Activated CD4-positive, alpha-beta T cell treated with anti-CD3 and anti-CD28 coated beads for 36 hours (primary cell): ENCODE results near the gene ALDH9A1. TPM values are rescaled to one million over a fixed set of nuclear protein-coding genes. Genes with fewer than 3 reads are reported as not detected.
"Not testable (repeated sequence)": the region's sequence is repeated elsewhere in the genome, so short reads cannot be mapped to it uniquely, and the experiment has no call there.

Source experiments
- ATAC-seq: fragments of 200-7000 bp; cut with Tn5 transposase; one replicate; pipeline ENCODE4 v1.10.0; 2021; ENCODE audit warnings: mild to moderate bottlenecking, moderate library complexity
- CTCF ChIA-PET: fragments of 350-600 bp; sonication (Branson Sonifier 250); formaldehyde crosslinking; loops from one replicate; lab custom pipeline; 2021; ENCODE audit warnings: antibody characterized with exemption; lab: Charles Lee
- POLR2A ChIA-PET: fragments of 350-600 bp; sonication (Branson Sonifier 250); formaldehyde crosslinking; loops from one replicate; lab custom pipeline; 2021; ENCODE audit warnings: antibody characterized with exemption, inconsistent platforms; lab: Charles Lee
- DNase-seq: peaks from one replicate; pipeline ENCODE4 v3.0.0-alpha.2; 2020
- H3K27ac Mint-ChIP-seq: one replicate; pipeline ENCODE4 v1.8.0; 2021; ENCODE audit warnings: mixed read lengths
- H3K27me3 Mint-ChIP-seq: one replicate; pipeline ENCODE4 v1.8.0; 2021; ENCODE audit warnings: mixed read lengths
- H3K36me3 Mint-ChIP-seq: one replicate; pipeline ENCODE4 v1.8.0; 2021; ENCODE audit warnings: low read depth, mixed read lengths
- H3K4me1 Mint-ChIP-seq: one replicate; pipeline ENCODE4 v1.8.0; 2021; ENCODE audit warnings: mixed read lengths
- H3K4me3 Mint-ChIP-seq: one replicate; pipeline ENCODE4 v1.8.0; 2021; ENCODE audit warnings: mild to moderate bottlenecking, moderate library complexity, mixed read lengths
- H3K9me3 Mint-ChIP-seq: one replicate; pipeline ENCODE4 v1.8.0; 2021; ENCODE audit warnings: low read depth, mixed read lengths
- intact Hi-C, 2 experiments: fragments of 100-400 bp; cut with DNase I in 1 of 2; cut with micrococcal nuclease in 1 of 2; formaldehyde crosslinking; loops; one replicate each; pipeline versions ENCODE4 v1.14.2 to v1.15.1; 2022 to 2024; cut with DNase I, micrococcal nuclease
- total RNA-seq, 2 experiments: library from RNA; stranded (reverse); gene quantifications; one replicate each; pipeline ENCODE4 v1.2.3, GENCODE V29; 2021

Gene ALDH9A1
- total RNA-seq, 2 experiments from 2014 or later: 29.0 to 37.6 TPM

GRCh38 chr1:165647517-165647916, 50.8 kb downstream of the ALDH9A1 start:
- intact Hi-C loops: loop anchor here in 1 of 2 experiments (2.0 kb wide), 1 partner anchor 15 kb away; no protein-coding TSS in a partner anchor
- no peak for ATAC-seq
- H3K36me3 Mint-ChIP-seq: no peaks in the 10 kb centered on the region
- H3K27me3 Mint-ChIP-seq: no peaks in the 10 kb centered on the region
- H3K9me3 Mint-ChIP-seq: no peaks in the 10 kb centered on the region
- DNase-seq: no peak
- H3K27ac Mint-ChIP-seq: no peak overlapping the region
- no peak overlapping the region for H3K4me3 Mint-ChIP-seq
- peaks cover 20% of the 10 kb centered on the region for H3K4me1 Mint-ChIP-seq
- ChIA-PET CTCF (interaction anchor here (0.7 to 0.8 kb wide), 2 partner anchors 31 to 244 kb away, joined by 4 read pairs; no protein-coding TSS in a partner anchor), POLR2A (interaction anchor here (0.5 to 0.6 kb wide), 2 partner anchors 47 to 125 kb away, joined by 3 to 5 read pairs; no protein-coding TSS in a partner anchor)

GRCh38 chr1:165645654-165646366, 52.6 kb downstream of the ALDH9A1 start:
- no peaks in the 10 kb centered on the region for H3K36me3 Mint-ChIP-seq
- CTCF ChIA-PET: interaction anchor here (0.7 to 1.1 kb wide), 2 partner anchors 44 to 48 kb away, joined by 3 read pairs; no protein-coding TSS in a partner anchor
- POLR2A ChIA-PET: interaction anchor here (0.6 to 0.9 kb wide), 3 partner anchors 15 to 24 kb away, joined by 3 to 5 read pairs (median 3); partner anchors contain the start of gene MGST3
- no peak overlapping the region for H3K4me3 Mint-ChIP-seq
- H3K27ac Mint-ChIP-seq: no peak overlapping the region
- H3K4me1 Mint-ChIP-seq: peaks cover 26% of the 10 kb centered on the region
- no peaks in the 10 kb centered on the region for H3K9me3 Mint-ChIP-seq
- DNase-seq (peak; percentile 36), ATAC-seq (peak; percentile 64)
- H3K27me3 Mint-ChIP-seq: no peaks in the 10 kb centered on the region
- intact Hi-C loops: loop anchor here in 1 of 2 experiments (2.0 kb wide), 1 partner anchor 13 kb away; no protein-coding TSS in a partner anchor

GRCh38 chr1:165644064-165644735, 54.2 kb downstream of the ALDH9A1 start:
- peaks cover 37% of the 10 kb centered on the region for H3K4me1 Mint-ChIP-seq
- CTCF ChIA-PET: interaction anchor here (0.5 to 1.2 kb wide), 2 partner anchors 24 to 270 kb away, joined by 3 read pairs; no protein-coding TSS in a partner anchor
- no peak overlapping the region for H3K27ac Mint-ChIP-seq
- DNase-seq (no peak), ATAC-seq (peak; percentile 37)
- intact Hi-C loops: no loop called here
- no peak overlapping the region for H3K4me3 Mint-ChIP-seq
- POLR2A ChIA-PET: no interaction called here
- H3K9me3 Mint-ChIP-seq: no peaks in the 10 kb centered on the region
- no peaks in the 10 kb centered on the region for H3K27me3 Mint-ChIP-seq
- H3K36me3 Mint-ChIP-seq: no peaks in the 10 kb centered on the region

GRCh38 chr1:165641231-165641987, 57.0 kb downstream of the ALDH9A1 start:
- ATAC-seq: no peak
- Mint-ChIP-seq H3K4me3 (no peak overlapping the region), H3K27ac (no peak overlapping the region), H3K36me3 (peaks cover 5% of the 10 kb centered on the region), H3K9me3 (no peaks in the 10 kb centered on the region), H3K27me3 (no peaks in the 10 kb centered on the region), H3K4me1 (peaks cover 40% of the 10 kb centered on the region)
- intact Hi-C loops: no loop called here
- CTCF ChIA-PET: no interaction called here
- POLR2A ChIA-PET: no interaction called here
- no peak for DNase-seq

- peaks cover 9% of the 10 kb centered on the region for H3K36me3 Mint-ChIP-seq
- CTCF ChIA-PET: interaction anchor here (1.0 kb wide), 1 partner anchor 10 kb away, joined by 3 read pairs; no protein-coding TSS in a partner anchor
- H3K4me1 Mint-ChIP-seq: peaks cover 28% of the 10 kb centered on the region
- ATAC-seq: peak; percentile 78
- no peak for DNase-seq
- no peaks in the 10 kb centered on the region for H3K9me3 Mint-ChIP-seq
- H3K27me3 Mint-ChIP-seq: no peaks in the 10 kb centered on the region
- H3K4me3 Mint-ChIP-seq: no peak overlapping the region
- POLR2A ChIA-PET: no interaction called here
- H3K27ac Mint-ChIP-seq: peak overlapping the region; percentile 16
- intact Hi-C loops: loop anchor here in 1 of 2 experiments (10.0 kb wide), 1 partner anchor 1875 kb away; the partner anchor contains the start of gene CD247
These were observed 58.3 kb downstream of the ALDH9A1 start for GRCh38 chr1:165639821-165640623.

- H3K36me3 Mint-ChIP-seq, CTCF ChIA-PET, H3K9me3 Mint-ChIP-seq: not testable (repeated sequence)
These were observed 60.2 kb downstream of the ALDH9A1 start for GRCh38 chr1:165638211-165638610.

GRCh38 chr1:165637427-165637826, 60.9 kb downstream of the ALDH9A1 start:
- Mint-ChIP-seq H3K4me3 (no peak overlapping the region), H3K36me3 (peaks cover 9% of the 10 kb centered on the region), H3K9me3 (no peaks in the 10 kb centered on the region), H3K27ac (no peak overlapping the region), H3K4me1 (peaks cover 36% of the 10 kb centered on the region), H3K27me3 (no peaks in the 10 kb centered on the region)
- DNase-seq (no peak), ATAC-seq (no peak)
- ChIA-PET POLR2A (no interaction called here), CTCF (no interaction called here)
- intact Hi-C loops: loop anchor here in 1 of 2 experiments (10.0 kb wide), 1 partner anchor 1877 kb away; the partner anchor contains the start of gene CD247

More at GRCh38 chr1:165638211-165638610, 60.2 kb downstream of the ALDH9A1 start:
- H3K27me3 Mint-ChIP-seq, H3K4me3 Mint-ChIP-seq, DNase-seq, H3K27ac Mint-ChIP-seq, ATAC-seq, POLR2A ChIA-PET: not testable (repeated sequence)
- intact Hi-C loops: loop anchor here in 1 of 2 experiments (10.0 kb wide), 1 partner anchor 1877 kb away; the partner anchor contains the start of gene CD247
- H3K4me1 Mint-ChIP-seq: peaks cover 36% of the 10 kb centered on the region

GRCh38 chr1:165635823-165636222, 62.5 kb downstream of the ALDH9A1 start:
- intact Hi-C loops: loop anchor here in 1 of 2 experiments (10.0 kb wide), 1 partner anchor 1879 kb away; the partner anchor contains the start of gene CD247
- peaks cover 30% of the 10 kb centered on the region for H3K4me1 Mint-ChIP-seq
- no peak for DNase-seq
- no peak for ATAC-seq
- no peaks in the 10 kb centered on the region for H3K27me3 Mint-ChIP-seq
- POLR2A ChIA-PET: no interaction called here
- CTCF ChIA-PET: no interaction called here
- peaks cover 9% of the 10 kb centered on the region for H3K36me3 Mint-ChIP-seq
- H3K27ac Mint-ChIP-seq: no peak overlapping the region
- H3K4me3 Mint-ChIP-seq: no peak overlapping the region
- H3K9me3 Mint-ChIP-seq: no peaks in the 10 kb centered on the region

GRCh38 chr1:165635329-165635728, 63.0 kb downstream of the ALDH9A1 start:
- Mint-ChIP-seq H3K27me3 (no peaks in the 10 kb centered on the region), H3K27ac (no peak overlapping the region), H3K36me3 (peaks cover 9% of the 10 kb centered on the region), H3K4me3 (no peak overlapping the region), H3K9me3 (no peaks in the 10 kb centered on the region), H3K4me1 (peaks cover 25% of the 10 kb centered on the region)
- intact Hi-C loops: loop anchor here in 1 of 2 experiments (10.0 kb wide), 1 partner anchor 1879 kb away; the partner anchor contains the start of gene CD247
- ATAC-seq: no peak
- no peak for DNase-seq
- ChIA-PET CTCF (no interaction called here), POLR2A (no interaction called here)
